Panc1 (cell line): ENCODE results near the gene HS6ST3. TPM values are rescaled to one million over a fixed set of nuclear protein-coding genes. Genes with fewer than 3 reads are reported as not detected.

Source experiments
- ATAC-seq: fragments of 200-7000 bp; cut with Tn5 transposase; 2 replicates; pipeline ENCODE4 v1.9.1; 2020; ENCODE audit warnings: mild to moderate bottlenecking, moderate library complexity
- BruUV-seq: library from RNA; stranded (reverse); fragments of 400-500 nt; replicated peaks from 2 replicates; lab custom pipeline; 2021; lab: Mats Ljungman, UMichigan
- CTCF ChIA-PET: fragments of 300-600 bp; sonication (Branson Sonifier 250); formaldehyde crosslinking; loops from one replicate; lab custom pipeline; 2022; ENCODE audit warnings: antibody characterized with exemption; lab: Charles Lee
- POLR2A ChIA-PET: fragments of 300-600 bp; sonication (Branson Sonifier 250); formaldehyde crosslinking; loops from one replicate; lab custom pipeline; 2022; ENCODE audit warnings: antibody characterized with exemption; lab: Charles Lee
- DNase-seq: peaks from one replicate; pipeline ENCODE4 v3.0.0-alpha.2; 2010; ENCODE audit warnings: low read depth, low spot score
- H3K27ac ChIP-seq: 2 replicates; pipeline ENCODE4 v1.5.1; 2011; ENCODE audit warnings: mild to moderate bottlenecking, low read length, inconsistent platforms
- H3K27me3 ChIP-seq: fragments of 200-500 bp; sonication (Bioruptor generic); 2 replicates; pipeline ENCODE4 v1.6.0; 2014; ENCODE audit warnings: low read length, inconsistent platforms; ENCODE audit not compliant: control insufficient read depth, insufficient read depth
- H3K36me3 ChIP-seq: fragments of 200-500 bp; sonication (Bioruptor generic); 2 replicates; pipeline ENCODE4 v1.5.1; 2014; ENCODE audit warnings: inconsistent platforms, mild to moderate bottlenecking, low read length, moderate library complexity; ENCODE audit not compliant: control insufficient read depth, insufficient read depth
- H3K4me1 ChIP-seq: 2 replicates; pipeline ENCODE4 v1.5.1; 2011; ENCODE audit warnings: inconsistent platforms, mild to moderate bottlenecking, low read length, moderate library complexity; ENCODE audit not compliant: control insufficient read depth, insufficient read depth
- H3K4me3 ChIP-seq, 2 experiments: 2 replicates each; pipeline ENCODE4 v1.5.1; 2011 to 2012; ENCODE audit warnings: low read depth in 2 of 2, low read length in 2 of 2, mild to moderate bottlenecking in 2 of 2, inconsistent platforms in 1 of 2, moderate library complexity in 1 of 2
- H3K9me3 ChIP-seq: fragments of 200-500 bp; sonication (Bioruptor generic); 2 replicates; pipeline ENCODE4 v1.5.1; 2014; ENCODE audit warnings: low read depth, mild to moderate bottlenecking, inconsistent platforms, low read length, moderate library complexity; ENCODE audit not compliant: control insufficient read depth, insufficient read depth
- CTCF ChIP-seq: fragments of 450-650 bp; IDR thresholded peaks from 2 replicates; pipeline ENCODE4 v1.5.1; 2017; ENCODE audit warnings: mild to moderate bottlenecking
- POLR2AphosphoS5 ChIP-seq: IDR thresholded peaks from 2 replicates; pipeline ENCODE4 v1.6.1; 2012; ENCODE audit warnings: mild to moderate bottlenecking, low read depth, low read length, moderate library complexity
- REST ChIP-seq, 2 experiments: IDR thresholded peaks; 2 replicates each; pipeline ENCODE4 v1.6.1; 2011 to 2012; ENCODE audit warnings: low read depth in 2 of 2, control low read depth in 1 of 2, low read length in 1 of 2, mild to moderate bottlenecking in 1 of 2, moderate library complexity in 1 of 2; ENCODE audit not compliant: insufficient read depth in 1 of 2
- SIN3A ChIP-seq: IDR thresholded peaks from 2 replicates; pipeline ENCODE4 v1.6.1; 2012; ENCODE audit warnings: low read depth, mild to moderate bottlenecking, low read length, moderate library complexity, borderline replicate concordance; ENCODE audit not compliant: insufficient read depth
- TCF7L2 ChIP-seq: IDR thresholded peaks from 2 replicates; pipeline ENCODE4 v1.6.1; 2011; ENCODE audit warnings: mild to moderate bottlenecking, low read depth, low read length, inconsistent platforms
- in situ Hi-C: cut with HindIII; loops from 2 replicates; pipeline ENCODE4 v1.10.0; 2016; ENCODE audit warnings: low sequenced_read_pairs, low pct_unique_long_range_greater_than_20kb
- intact Hi-C: fragments of 100-400 bp; cut with micrococcal nuclease; formaldehyde crosslinking; loops from one replicate; pipeline ENCODE4 v1.10.0; 2022; ENCODE audit not compliant: unreplicated experiment
- total RNA-seq: library from RNA; stranded (reverse); gene quantifications from one replicate; pipeline ENCODE4 v1.2.1, GENCODE V29; 2021; ENCODE audit not compliant: unreplicated experiment

Gene HS6ST3
- total RNA-seq, 1 experiment from 2014 or later: 0.13 TPM

- Histone ChIP-seq H3K36me3 (no peaks in the 10 kb centered on the region), H3K9me3 (no peaks in the 10 kb centered on the region), H3K4me1 (no peaks in the 10 kb centered on the region), H3K4me3 (no peak overlapping the region), H3K27ac (no peak overlapping the region), H3K27me3 (no peaks in the 10 kb centered on the region)
- intact Hi-C loops (no loop called here), in situ Hi-C loops (no loop called here)
- TF ChIP-seq TCF7L2: no peak
- no peak for ATAC-seq
- POLR2A ChIA-PET: no interaction called here
- no TSS peak for BruUV-seq
- no peak for DNase-seq
- CTCF ChIA-PET: no interaction called here
Observed at GRCh38 chr13:96203471-96203870, 113.6 kb downstream of the HS6ST3 start.

- ChIA-PET CTCF (no interaction called here), POLR2A (no interaction called here)
- H3K36me3 ChIP-seq: no peaks in the 10 kb centered on the region
- TF ChIP-seq TCF7L2 (no peak), POLR2AphosphoS5 (no peak), CTCF (no peak), SIN3A (no peak), REST (IDR thresholded peaks at IDR 0.05; ENCODE audit: insufficient read depth in 1 of 2, low read depth in 2 of 2, low read length in 1 of 2) (no peak)
- no TSS peak for BruUV-seq
- intact Hi-C loops (no loop called here), in situ Hi-C loops (no loop called here)
- ATAC-seq (no peak), DNase-seq (no peak)
- no peak overlapping the region for H3K27ac ChIP-seq
- no peaks in the 10 kb centered on the region for H3K4me1 ChIP-seq
- no peak overlapping the region for H3K4me3 ChIP-seq
- no peaks in the 10 kb centered on the region for H3K9me3 ChIP-seq
- no peaks in the 10 kb centered on the region for H3K27me3 ChIP-seq
Observed at GRCh38 chr13:96214824-96215445, 125.0 kb downstream of the HS6ST3 start.

GRCh38 chr13:96216543-96216942 is 126.6 kb downstream of the HS6ST3 start:
- no peaks in the 10 kb centered on the region for H3K9me3 ChIP-seq
- no peak for DNase-seq
- no peak for ATAC-seq
- no peak overlapping the region for H3K27ac ChIP-seq
- no peaks in the 10 kb centered on the region for H3K36me3 ChIP-seq
- TF ChIP-seq CTCF (no peak), TCF7L2 (no peak), SIN3A (no peak), POLR2AphosphoS5 (no peak), REST (IDR thresholded peaks at IDR 0.05; ENCODE audit: insufficient read depth in 1 of 2, low read depth in 2 of 2, low read length in 1 of 2) (no peak)
- ChIA-PET POLR2A (no interaction called here), CTCF (no interaction called here)
- no TSS peak for BruUV-seq
- intact Hi-C loops (no loop called here), in situ Hi-C loops (no loop called here)
- H3K27me3 ChIP-seq: no peaks in the 10 kb centered on the region
- no peak overlapping the region for H3K4me3 ChIP-seq
- no peaks in the 10 kb centered on the region for H3K4me1 ChIP-seq
